HepG2 (cell line): Measurements from ENCODE around the gene N4BP2L1. TPM values are rescaled to one million over a fixed set of nuclear protein-coding genes. Genes with fewer than 3 reads are reported as not detected.
A peak's percentile ranks its signal among the peaks of the same experiment; 100 is the strongest.

Source experiments
- HOXD1 ChIP-seq: sonication (generic); formaldehyde crosslinking; IDR thresholded peaks from 2 replicates; pipeline ENCODE4 v1.5.0; 2020; ENCODE audit warnings: missing genetic modification reagents
- IRF2 ChIP-seq: IDR thresholded peaks from 2 replicates; pipeline ENCODE4 v1.6.1; 2018; ENCODE audit warnings: missing genetic modification reagents, missing compliant biosample characterization
- NONO ChIP-seq, 2 experiments: fragments of 450-650 bp in 1 of 2; sonication (generic) in 1 of 2; formaldehyde crosslinking in 1 of 2; IDR thresholded peaks in 1 of 2; conservative IDR thresholded peaks in 1 of 2; 2 replicates each; pipeline versions ENCODE4 v1.6.1 to v1.8.0; 2017 to 2022; ENCODE audit warnings: mild to moderate bottlenecking in 1 of 2, missing genetic modification reagents in 1 of 2, moderate library complexity in 1 of 2
- XRCC5 ChIP-seq: fragments of 200-400 bp; formaldehyde crosslinking; optimal IDR thresholded peaks from 2 replicates; pipeline ENCODE3; 2017; ENCODE audit warnings: mild to moderate bottlenecking, low read length
- ZFX ChIP-seq: sonication (generic); formaldehyde crosslinking; IDR thresholded peaks from 2 replicates; pipeline ENCODE4 v1.4.0; 2020; ENCODE audit warnings: mild to moderate bottlenecking, low read depth, missing genetic modification reagents, moderate library complexity
- ZFY ChIP-seq: sonication (generic); formaldehyde crosslinking; IDR thresholded peaks from 2 replicates; pipeline ENCODE4 v1.4.0; 2020; ENCODE audit warnings: missing genetic modification reagents
- ZNF564 ChIP-seq: sonication (generic); formaldehyde crosslinking; IDR thresholded peaks from 2 replicates; pipeline ENCODE4 v1.8.1; 2023; ENCODE audit warnings: mild to moderate bottlenecking, missing genetic modification reagents
- ZNF879 ChIP-seq: sonication (generic); formaldehyde crosslinking; IDR thresholded peaks from 2 replicates; pipeline ENCODE4 v1.8.1; 2023; ENCODE audit warnings: missing genetic modification reagents
- polyA plus RNA-seq, 8 experiments: library from polyadenylated mRNA; depleted of rRNA in 3 of 8; stranded (reverse) in 7 of 8; unstranded in 1 of 8; fragments of >200 nt; fragmentation: Illumina TruSeq in 4 of 8; extraction: Trizol in 4 of 8; gene quantifications; 2 replicates each; pipeline versions ENCODE4 v1.2.1 to v1.2.3, GENCODE V29; 2011 to 2016; ENCODE audit warnings: low read depth in 4 of 8, missing spikeins in 1 of 8, mixed read lengths in 1 of 8; ENCODE audit not compliant: insufficient read depth in 1 of 8
- total RNA-seq, 5 experiments: library from RNA; depleted of rRNA; stranded (reverse); fragments of >200 nt; fragmentation: Illumina TruSeq; extraction: Trizol; gene quantifications; 2 replicates each; pipeline ENCODE4 v1.2.3, GENCODE V29; 2016; ENCODE audit warnings: low read depth in 1 of 5
- TF ChIP-seq, protein P1 (sequence below): sonication (generic); formaldehyde crosslinking; IDR thresholded peaks from 2 replicates; pipeline ENCODE4 v1.5.1; 2020; ENCODE audit warnings: mild to moderate bottlenecking, missing genetic modification reagents
- TF ChIP-seq, protein P2 (sequence below): sonication (generic); formaldehyde crosslinking; IDR thresholded peaks from 2 replicates; pipeline ENCODE4 v1.4.0; 2020; ENCODE audit warnings: mild to moderate bottlenecking, missing genetic modification reagents
- TF ChIP-seq, protein P3 (sequence below): sonication (generic); formaldehyde crosslinking; IDR thresholded peaks from 2 replicates; pipeline ENCODE4 v1.8.1; 2023; ENCODE audit warnings: mild to moderate bottlenecking, moderate library complexity, missing genetic modification reagents
- TF ChIP-seq, protein P4 (sequence below): sonication (generic); formaldehyde crosslinking; IDR thresholded peaks from 2 replicates; pipeline ENCODE4 v1.5.0; 2020; ENCODE audit warnings: missing genetic modification reagents

The N4BP2L1 gene
- total and polyA plus RNA-seq, 2 of the 13 experiments (the other 11 are each of a cell fraction or from before 2014, with no cell fraction given), result 13.2 to 34.5 TPM

DNA sequence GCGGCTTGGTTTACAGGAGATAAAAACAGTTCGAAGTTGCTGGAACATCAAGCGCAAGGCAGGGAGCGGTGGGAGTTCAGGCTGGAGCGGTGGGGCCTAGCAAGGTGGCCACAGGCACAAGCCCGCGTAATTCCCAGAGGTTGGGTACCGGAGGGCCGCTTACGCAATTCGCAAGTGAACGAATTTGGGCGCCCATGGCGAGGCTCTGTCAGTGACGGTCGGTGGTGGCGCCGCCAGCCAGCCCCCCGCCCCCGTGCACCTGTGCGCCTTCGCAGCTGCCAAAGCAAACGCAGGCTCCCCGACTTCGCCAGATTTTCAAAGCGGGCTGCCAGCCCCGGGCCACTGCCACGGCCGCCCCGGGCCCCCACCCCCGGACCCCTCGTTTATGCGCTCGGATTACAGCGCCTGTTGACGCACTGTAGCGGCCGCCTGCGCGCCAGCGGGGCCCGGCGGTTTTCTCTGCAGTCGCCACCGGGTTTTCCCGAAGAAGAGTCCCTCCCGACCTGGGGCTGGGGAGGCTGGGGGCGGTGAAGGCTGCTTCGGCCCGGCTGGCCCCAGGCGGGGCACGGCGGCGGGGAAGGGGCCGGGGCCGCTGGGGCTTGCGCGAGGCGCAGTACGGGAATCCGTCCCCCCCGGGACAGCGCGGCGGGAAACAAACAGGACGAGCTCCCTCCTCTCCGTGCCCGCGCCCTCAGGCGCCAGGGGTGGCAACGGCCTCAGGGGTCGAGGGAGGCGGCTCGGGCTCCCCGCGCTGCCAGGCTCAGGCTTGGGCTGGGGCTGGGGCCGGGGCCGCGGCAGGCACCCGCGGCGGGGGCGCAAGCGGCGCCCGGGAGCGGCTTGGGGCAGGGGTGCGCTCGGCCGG, 709 bp downstream of the N4BP2L1 start (continued):
- TF ChIP-seq, protein P1, sequence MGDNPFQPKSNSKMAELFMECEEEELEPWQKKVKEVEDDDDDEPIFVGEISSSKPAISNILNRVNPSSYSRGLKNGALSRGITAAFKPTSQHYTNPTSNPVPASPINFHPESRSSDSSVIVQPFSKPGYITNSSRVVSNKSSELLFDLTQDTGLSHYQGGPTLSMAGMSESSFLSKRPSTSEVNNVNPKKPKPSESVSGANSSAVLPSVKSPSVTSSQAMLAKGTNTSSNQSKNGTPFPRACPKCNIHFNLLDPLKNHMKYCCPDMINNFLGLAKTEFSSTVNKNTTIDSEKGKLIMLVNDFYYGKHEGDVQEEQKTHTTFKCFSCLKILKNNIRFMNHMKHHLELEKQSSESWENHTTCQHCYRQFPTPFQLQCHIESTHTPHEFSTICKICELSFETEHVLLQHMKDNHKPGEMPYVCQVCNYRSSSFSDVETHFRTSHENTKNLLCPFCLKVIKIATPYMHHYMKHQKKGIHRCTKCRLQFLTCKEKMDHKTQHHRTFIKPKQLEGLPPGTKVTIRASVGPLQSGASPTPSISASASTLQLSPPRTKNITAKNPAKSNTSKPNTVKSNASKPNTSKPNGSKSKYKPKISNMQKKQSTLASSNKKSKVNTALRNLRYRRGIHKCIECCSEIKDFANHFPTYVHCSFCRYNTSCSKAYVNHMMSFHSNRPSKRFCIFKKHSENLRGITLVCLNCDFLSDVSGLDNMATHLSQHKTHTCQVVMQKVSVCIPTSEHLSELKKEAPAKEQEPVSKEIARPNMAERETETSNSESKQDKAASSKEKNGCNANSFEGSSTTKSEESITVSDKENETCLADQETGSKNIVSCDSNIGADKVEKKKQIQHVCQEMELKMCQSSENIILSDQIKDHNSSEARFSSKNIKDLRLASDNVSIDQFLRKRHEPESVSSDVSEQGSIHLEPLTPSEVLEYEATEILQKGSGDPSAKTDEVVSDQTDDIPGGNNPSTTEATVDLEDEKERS (CRISPR knock-in tag), result no peak
- TF ChIP-seq NONO (IDR thresholded peaks at IDR 0.05) (no peak), NONO (CRISPR knock-in tag; conservative IDR thresholded peaks at IDR 0.05) (no peak), ZNF564 (peak; percentile 27; the same call in 1 of the 2 replicates), XRCC5 (no peak), ZNF879 (CRISPR knock-in tag) (no peak), ZFY (peak; percentile 72), ZFX (CRISPR knock-in tag) (peak; percentile 38; the same call in 1 of the 2 replicates), HOXD1 (CRISPR knock-in tag) (0 out of 2 replicates have a peak, but pooled peaks have one; percentile 40), IRF2 (CRISPR knock-in tag) (0 out of 2 replicates have a peak, but pooled peaks have one; percentile 39)
- TF ChIP-seq, protein P2, sequence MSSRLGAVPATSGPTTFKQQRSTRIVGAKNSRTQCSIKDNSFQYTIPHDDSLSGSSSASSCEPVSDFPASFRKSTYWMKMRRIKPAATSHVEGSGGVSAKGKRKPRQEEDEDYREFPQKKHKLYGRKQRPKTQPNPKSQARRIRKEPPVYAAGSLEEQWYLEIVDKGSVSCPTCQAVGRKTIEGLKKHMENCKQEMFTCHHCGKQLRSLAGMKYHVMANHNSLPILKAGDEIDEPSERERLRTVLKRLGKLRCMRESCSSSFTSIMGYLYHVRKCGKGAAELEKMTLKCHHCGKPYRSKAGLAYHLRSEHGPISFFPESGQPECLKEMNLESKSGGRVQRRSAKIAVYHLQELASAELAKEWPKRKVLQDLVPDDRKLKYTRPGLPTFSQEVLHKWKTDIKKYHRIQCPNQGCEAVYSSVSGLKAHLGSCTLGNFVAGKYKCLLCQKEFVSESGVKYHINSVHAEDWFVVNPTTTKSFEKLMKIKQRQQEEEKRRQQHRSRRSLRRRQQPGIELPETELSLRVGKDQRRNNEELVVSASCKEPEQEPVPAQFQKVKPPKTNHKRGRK (CRISPR knock-in tag), result no peak
- TF ChIP-seq, protein P3, sequence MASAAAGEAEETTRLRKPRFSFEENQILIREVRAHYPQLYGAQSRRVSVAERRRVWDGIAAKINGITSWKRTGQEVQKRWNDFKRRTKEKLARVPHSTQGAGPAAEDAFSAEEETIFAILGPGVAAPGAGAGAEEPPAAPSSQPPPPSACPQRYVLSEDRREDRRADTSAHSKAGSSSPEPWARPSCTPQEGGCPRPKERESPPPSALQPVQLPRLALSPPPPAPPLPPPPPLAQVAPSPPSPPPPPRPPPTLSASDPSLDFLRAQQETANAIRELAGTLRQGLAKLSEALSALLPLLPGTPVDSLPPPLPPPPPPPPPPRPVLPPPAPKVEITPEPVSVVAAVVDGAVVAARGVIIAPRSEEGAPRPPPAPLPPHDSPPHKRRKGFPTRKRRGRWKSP (CRISPR knock-in tag), result peak; percentile 84
- TF ChIP-seq, protein P4, sequence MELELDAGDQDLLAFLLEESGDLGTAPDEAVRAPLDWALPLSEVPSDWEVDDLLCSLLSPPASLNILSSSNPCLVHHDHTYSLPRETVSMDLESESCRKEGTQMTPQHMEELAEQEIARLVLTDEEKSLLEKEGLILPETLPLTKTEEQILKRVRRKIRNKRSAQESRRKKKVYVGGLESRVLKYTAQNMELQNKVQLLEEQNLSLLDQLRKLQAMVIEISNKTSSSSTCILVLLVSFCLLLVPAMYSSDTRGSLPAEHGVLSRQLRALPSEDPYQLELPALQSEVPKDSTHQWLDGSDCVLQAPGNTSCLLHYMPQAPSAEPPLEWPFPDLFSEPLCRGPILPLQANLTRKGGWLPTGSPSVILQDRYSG (CRISPR knock-in tag), result no peak
